Ascending aorta (tissue), 2 donors: ENCODE measurements around the gene ST6GALNAC6. TPM values are rescaled to one million over a fixed set of nuclear protein-coding genes. Genes with fewer than 3 reads are reported as not detected.

Experiments
- DNase-seq, 2 donors: peaks; one replicate each; pipeline ENCODE4 v3.0.0-alpha.2; 2019; ENCODE audit warnings: low spot score in 2 of 2
- H3K27ac ChIP-seq, 2 donors: fragments of 200-600 bp; sonication (generic); one replicate each; pipeline ENCODE4 v1.5.1; 2016 to 2017; ENCODE audit warnings: mild to moderate bottlenecking in 1 of 2
- H3K27me3 ChIP-seq: fragments of 200-600 bp; sonication (generic); one replicate; pipeline ENCODE4 v1.5.1; 2017
- H3K36me3 ChIP-seq, 2 donors: fragments of 200-600 bp; sonication (generic); one replicate each; pipeline ENCODE4 v1.5.1; 2016
- H3K4me1 ChIP-seq, 2 donors: fragments of 200-600 bp; sonication (generic); one replicate each; pipeline ENCODE4 v1.5.1; 2016 to 2017; ENCODE audit warnings: mild to moderate bottlenecking in 1 of 2
- H3K4me3 ChIP-seq, 2 donors: fragments of 200-600 bp; sonication (generic); one replicate each; pipeline ENCODE4 v1.5.1; 2016 to 2017; ENCODE audit warnings: mild to moderate bottlenecking in 1 of 2
- H3K9me3 ChIP-seq, 2 donors: fragments of 200-600 bp; sonication (generic); one replicate each; pipeline ENCODE4 v1.5.1; 2016
- CTCF ChIP-seq, 3 experiments: fragments of 200-600 bp in 2 of 3; fragments of 450-650 bp in 1 of 3; sonication (generic) in 2 of 3; IDR thresholded peaks; one replicate each; pipeline ENCODE4 v1.5.1; 2016 to 2019; ENCODE audit warnings: antibody characterized with exemption in 3 of 3, mild to moderate bottlenecking in 1 of 3, moderate library complexity in 1 of 3
- intact Hi-C: fragments of 100-400 bp; cut with DNase I; formaldehyde crosslinking; loops from one replicate; pipeline ENCODE4 v1.15.1; 2023
- total RNA-seq: library from RNA; depleted of rRNA; stranded (reverse); fragments of >200 nt; gene quantifications from one replicate; pipeline ENCODE4 v1.1.0, GENCODE V29; 2016

The ST6GALNAC6 gene
- total RNA-seq, 1 donor from 2014 or later, result 172 TPM

DNA sequence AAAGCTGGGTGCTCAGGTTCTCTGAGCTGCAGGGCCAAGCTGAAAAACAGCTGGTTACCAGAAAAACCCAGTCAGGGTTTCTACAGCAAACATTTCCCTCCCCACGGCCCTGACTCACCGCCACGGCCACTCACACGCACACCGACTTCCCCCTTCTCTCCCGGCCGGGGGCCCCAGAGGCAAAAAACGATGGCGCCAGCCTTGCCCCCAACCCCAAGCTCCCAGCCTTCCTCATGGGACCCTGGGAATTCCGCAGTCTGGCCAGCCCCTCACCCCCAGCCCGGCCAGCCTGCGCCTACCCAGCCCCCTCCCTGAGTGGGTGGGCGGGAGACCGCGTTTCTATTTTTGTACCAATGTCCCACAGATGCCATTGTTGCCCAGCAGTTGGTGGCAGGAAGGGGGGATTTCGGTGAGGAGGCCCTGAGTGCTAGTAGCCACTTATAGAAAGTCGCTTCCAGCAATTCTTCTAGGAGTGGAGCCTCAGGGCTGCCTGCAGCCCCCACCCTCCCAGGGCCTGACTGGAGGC, 63.3 kb downstream of the ST6GALNAC6 start:
- peak overlapping the region in 1 of 2 donors; percentile 42 for H3K4me3 ChIP-seq
- H3K4me1 ChIP-seq, result peaks cover 50 to 88% of the 10 kb centered on the region in 2 donors
- DNase-seq, result peak in 1 of 2 donors; percentile 86
- no peak for TF ChIP-seq CTCF (IDR thresholded peaks at IDR 0.05)
- intact Hi-C loops, result no loop called here
- H3K36me3 ChIP-seq, result peaks cover 11 to 17% of the 10 kb centered on the region in 2 donors
- H3K27me3 ChIP-seq, result no peaks in the 10 kb centered on the region
- no peaks in the 10 kb centered on the region for H3K9me3 ChIP-seq
- peak overlapping the region; percentile 95 to 97 for H3K27ac ChIP-seq

Other genes with a start within 250 kb of the ST6GALNAC6 start
- gene CFAP157, start 192.6 kb downstream of the ST6GALNAC6 start, total RNA-seq, result not detected
- 5.4 TPM for gene PTRH1, start 183.9 kb downstream of the ST6GALNAC6 start, total RNA-seq
- not detected for gene TTC16, start 183.5 kb downstream of the ST6GALNAC6 start, total RNA-seq
- not detected for gene TOR2A, start 164.3 kb downstream of the ST6GALNAC6 start, total RNA-seq
- gene SH2D3C, start 120.9 kb downstream of the ST6GALNAC6 start, total RNA-seq, result 49.5 TPM
- gene CDK9, start 113.6 kb downstream of the ST6GALNAC6 start, total RNA-seq, result 470 TPM
- 286 TPM for gene FPGS, start 96.7 kb downstream of the ST6GALNAC6 start, total RNA-seq
- 675 TPM for gene ENG, start 44.9 kb downstream of the ST6GALNAC6 start, total RNA-seq
- 64.5 TPM for gene AK1, start 21.9 kb downstream of the ST6GALNAC6 start, total RNA-seq
- 134 TPM for gene ST6GALNAC4, start 17.4 kb upstream of the ST6GALNAC6 start, total RNA-seq
- not detected for gene PIP5KL1, start 31.2 kb upstream of the ST6GALNAC6 start, total RNA-seq
- gene DPM2, start 38.3 kb upstream of the ST6GALNAC6 start, total RNA-seq, result 18.2 TPM
- 32.8 TPM for gene EEIG1, start 81.4 kb upstream of the ST6GALNAC6 start, total RNA-seq
- 48.2 TPM for gene NAIF1, start 167.7 kb upstream of the ST6GALNAC6 start, total RNA-seq
- gene SLC25A25, start 168.6 kb upstream of the ST6GALNAC6 start, total RNA-seq, result 27.4 TPM
- 97.2 TPM for gene PTGES2, start 228.1 kb upstream of the ST6GALNAC6 start, total RNA-seq
- not detected for gene LCN2, start 249.8 kb upstream of the ST6GALNAC6 start, total RNA-seq